A549 (cell line): Measurements from ENCODE around the gene MID1IP1. TPM values are rescaled to one million over a fixed set of nuclear protein-coding genes. Genes with fewer than 3 reads are reported as not detected.
A peak's percentile ranks its signal among the peaks of the same experiment; 100 is the strongest.

Experiments used
- ATAC-seq, 2 experiments: fragments of 200-7000 bp in 1 of 2; fragments of >200 bp in 1 of 2; cut with Nextera tagmentation in 1 of 2; cut with Tn5 transposase in 1 of 2; 3 replicates each; pipeline versions ENCODE4 v1.8.0 to v1.9.1; 2018 to 2020; ENCODE audit warnings: mild to moderate bottlenecking in 1 of 2, moderate library complexity in 1 of 2
- CTCF ChIA-PET: fragments of 300-600 bp; sonication (Branson Sonifier 250); formaldehyde crosslinking; extraction: SDS; loops from one replicate; lab custom pipeline; 2021; ENCODE audit warnings: antibody characterized with exemption, inconsistent platforms; lab: Yijun Ruan, JAX
- POLR2A ChIA-PET: fragments of 350-600 bp; formaldehyde crosslinking; extraction: SDS; loops from one replicate; lab custom pipeline; 2021; ENCODE audit warnings: antibody characterized with exemption, inconsistent platforms; lab: Yijun Ruan, JAX
- DNase-seq, 2 experiments: peaks; one replicate each; pipeline versions ENCODE4 v3.0.0 to v3.0.0-alpha.2; 2011 to 2016; ENCODE audit warnings: low read depth in 1 of 2, low spot score in 1 of 2
- FAIRE-seq: peaks from 2 replicates; lab custom pipeline; 2011; peaks lifted over from hg19 to GRCh38; lab: Jason Lieb, UNC
- H3K27ac ChIP-seq, 2 experiments: fragments of >200 bp; sonication (Bioruptor Twin); formaldehyde crosslinking; 3 replicates each; pipeline ENCODE4 v1.5.1; 2016 to 2017
- H3K4me1 ChIP-seq: fragments of >200 bp; sonication (Bioruptor Twin); formaldehyde crosslinking; 3 replicates; pipeline ENCODE4 v1.6.1; 2016
- H3K4me2 ChIP-seq: fragments of >200 bp; sonication (Bioruptor Twin); formaldehyde crosslinking; 3 replicates; pipeline ENCODE4 v1.6.1; 2016
- H3K4me3 ChIP-seq: fragments of >200 bp; sonication (Bioruptor Twin); formaldehyde crosslinking; 3 replicates; pipeline ENCODE4 v1.5.1; 2016
- H3K9me3 ChIP-seq: fragments of >200 bp; sonication (Bioruptor Twin); formaldehyde crosslinking; 3 replicates; pipeline ENCODE4 v1.6.1; 2016
- BHLHE40 ChIP-seq: IDR thresholded peaks from 2 replicates; pipeline ENCODE4 v1.6.1; 2012; ENCODE audit warnings: low read depth, low read length, inconsistent platforms
- CBX2 ChIP-seq: fragments of 200-600 bp; sonication (generic); IDR thresholded peaks from 2 replicates; pipeline ENCODE4 v1.6.1; 2016; ENCODE audit warnings: low read depth, mild to moderate bottlenecking, borderline replicate concordance
- CHD2 ChIP-seq: fragments of 150-350 bp; IDR thresholded peaks from 2 replicates; pipeline ENCODE4 v1.6.1; 2014; ENCODE audit warnings: low read length; ENCODE audit not compliant: partially characterized antibody
- EHF ChIP-seq: fragments of 250-450 bp; sonication (Bioruptor Pico); IDR thresholded peaks from 2 replicates; pipeline ENCODE4 v1.5.0; 2020; ENCODE audit warnings: mild to moderate bottlenecking
- ESRRA ChIP-seq: fragments of 150-350 bp; IDR thresholded peaks from 2 replicates; pipeline ENCODE4 v1.6.1; 2014; ENCODE audit warnings: mild to moderate bottlenecking, low read length, borderline replicate concordance
- FOSB ChIP-seq: fragments of 250-450 bp; sonication (Bioruptor Pico); IDR thresholded peaks from 2 replicates; pipeline ENCODE4 v1.5.0; 2020; ENCODE audit warnings: mild to moderate bottlenecking, moderate library complexity
- HOXB13 ChIP-seq: fragments of 250-450 bp; sonication (Bioruptor Pico); IDR thresholded peaks from 2 replicates; pipeline ENCODE4 v1.5.0; 2020; ENCODE audit warnings: low read depth, mild to moderate bottlenecking, moderate library complexity
- MAZ ChIP-seq: fragments of 150-350 bp; IDR thresholded peaks from 2 replicates; pipeline ENCODE4 v1.6.1; 2014; ENCODE audit warnings: antibody characterized with exemption, low read depth, low read length, borderline replicate concordance
- NFE2L2 ChIP-seq: fragments of 150-350 bp; conservative IDR thresholded peaks from 2 replicates; pipeline ENCODE4 v1.6.1; 2014; ENCODE audit warnings: low read length
- NR3C1 ChIP-seq: fragments of >200 bp; sonication (Bioruptor Twin); formaldehyde crosslinking; IDR thresholded peaks from 3 replicates; pipeline ENCODE4 v1.6.1; 2017
- RCOR1 ChIP-seq: fragments of 150-350 bp; IDR thresholded peaks from 2 replicates; pipeline ENCODE4 v1.6.1; 2014; ENCODE audit warnings: antibody characterized with exemption, low read length, low read depth
- SMC3 ChIP-seq: fragments of >200 bp; sonication (Bioruptor Twin); formaldehyde crosslinking; IDR thresholded peaks from 3 replicates; pipeline ENCODE4 v1.6.1; 2018; ENCODE audit warnings: inconsistent platforms
- TFCP2L1 ChIP-seq: fragments of 250-450 bp; sonication (Bioruptor Pico); IDR thresholded peaks from 2 replicates; pipeline ENCODE4 v1.5.0; 2021; ENCODE audit warnings: mild to moderate bottlenecking
- TP53 ChIP-seq: fragments of 250-450 bp; sonication (Bioruptor Pico); IDR thresholded peaks from 2 replicates; pipeline ENCODE4 v1.5.0; 2021; ENCODE audit warnings: mild to moderate bottlenecking, moderate library complexity
- ZC3H11A ChIP-seq: fragments of 450-650 bp; IDR thresholded peaks from 2 replicates; pipeline ENCODE4 v1.6.1; 2014; ENCODE audit warnings: antibody characterized with exemption, mild to moderate bottlenecking
- ZSCAN20 ChIP-seq: fragments of 250-450 bp; sonication (Bioruptor Pico); IDR thresholded peaks from 2 replicates; pipeline ENCODE4 v1.8.0; 2022; ENCODE audit warnings: mild to moderate bottlenecking, moderate library complexity
- WGBS: methylation state at CpG from one replicate; pipeline ENCODE4 v1.1.6; 2017; ENCODE audit errors: missing lambda C conversion rate; 5-methylcytosine and 5-hydroxymethylcytosine counted together
- polyA plus RNA-seq, 4 experiments: library from polyadenylated mRNA; depleted of rRNA in 3 of 4; stranded (reverse); fragments of >200 nt; fragmentation: RNase III in 1 of 4; extraction: RNeasy Plus Mini Kit Qiagen cat#74134 plus additional on column Dnase treatment in 1 of 4; gene quantifications; 2 replicates in 3 of 4; 3 replicates in 1 of 4; pipeline ENCODE4 v1.2.3, GENCODE V29; 2011 to 2017
- TF ChIP-seq, protein P1 (sequence below): fragments of >200 bp; sonication (Bioruptor Twin); formaldehyde crosslinking; IDR thresholded peaks from 3 replicates; pipeline ENCODE4 v1.5.1; 2016
- TF ChIP-seq, protein P2 (sequence below): IDR thresholded peaks from 2 replicates; pipeline ENCODE4 v1.6.1; 2012; ENCODE audit warnings: low read depth, borderline replicate concordance
- TF ChIP-seq, protein P3 (sequence below): fragments of 150-350 bp; IDR thresholded peaks from 2 replicates; pipeline ENCODE4 v1.6.1; 2014; ENCODE audit warnings: low read depth, mild to moderate bottlenecking, low read length

MID1IP1 gene
- polyA plus RNA-seq, 2 of the 4 experiments (the other 2 are of a cell fraction), result 40.1 to 56.5 TPM

DNA sequence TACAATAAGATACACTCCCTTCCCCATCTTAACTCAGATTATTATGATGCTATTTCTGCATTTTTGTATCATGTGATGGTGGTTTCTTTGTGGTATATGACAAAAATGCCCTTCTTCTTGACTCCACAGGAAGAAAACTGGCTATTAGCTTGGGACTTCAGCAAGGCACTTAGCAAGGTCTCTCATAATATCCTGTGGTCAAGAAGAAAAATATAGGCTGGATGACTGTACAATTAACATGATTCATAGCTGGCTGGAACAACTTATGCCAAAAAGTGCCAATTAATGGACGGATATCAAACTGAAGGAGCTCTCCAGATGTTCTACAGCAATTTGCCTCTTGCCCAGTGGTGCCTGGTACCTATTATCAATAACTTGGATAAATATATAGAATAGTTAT is 2.3 kb upstream of the MID1IP1 start (continued):
- TF ChIP-seq, protein P1, sequence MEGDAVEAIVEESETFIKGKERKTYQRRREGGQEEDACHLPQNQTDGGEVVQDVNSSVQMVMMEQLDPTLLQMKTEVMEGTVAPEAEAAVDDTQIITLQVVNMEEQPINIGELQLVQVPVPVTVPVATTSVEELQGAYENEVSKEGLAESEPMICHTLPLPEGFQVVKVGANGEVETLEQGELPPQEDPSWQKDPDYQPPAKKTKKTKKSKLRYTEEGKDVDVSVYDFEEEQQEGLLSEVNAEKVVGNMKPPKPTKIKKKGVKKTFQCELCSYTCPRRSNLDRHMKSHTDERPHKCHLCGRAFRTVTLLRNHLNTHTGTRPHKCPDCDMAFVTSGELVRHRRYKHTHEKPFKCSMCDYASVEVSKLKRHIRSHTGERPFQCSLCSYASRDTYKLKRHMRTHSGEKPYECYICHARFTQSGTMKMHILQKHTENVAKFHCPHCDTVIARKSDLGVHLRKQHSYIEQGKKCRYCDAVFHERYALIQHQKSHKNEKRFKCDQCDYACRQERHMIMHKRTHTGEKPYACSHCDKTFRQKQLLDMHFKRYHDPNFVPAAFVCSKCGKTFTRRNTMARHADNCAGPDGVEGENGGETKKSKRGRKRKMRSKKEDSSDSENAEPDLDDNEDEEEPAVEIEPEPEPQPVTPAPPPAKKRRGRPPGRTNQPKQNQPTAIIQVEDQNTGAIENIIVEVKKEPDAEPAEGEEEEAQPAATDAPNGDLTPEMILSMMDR, result no peak
- TF ChIP-seq TP53 (CRISPR knock-in tag) (no peak), NFE2L2 (no peak)
- TF ChIP-seq, protein P2, sequence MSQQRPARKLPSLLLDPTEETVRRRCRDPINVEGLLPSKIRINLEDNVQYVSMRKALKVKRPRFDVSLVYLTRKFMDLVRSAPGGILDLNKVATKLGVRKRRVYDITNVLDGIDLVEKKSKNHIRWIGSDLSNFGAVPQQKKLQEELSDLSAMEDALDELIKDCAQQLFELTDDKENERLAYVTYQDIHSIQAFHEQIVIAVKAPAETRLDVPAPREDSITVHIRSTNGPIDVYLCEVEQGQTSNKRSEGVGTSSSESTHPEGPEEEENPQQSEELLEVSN, result no peak

DNA sequence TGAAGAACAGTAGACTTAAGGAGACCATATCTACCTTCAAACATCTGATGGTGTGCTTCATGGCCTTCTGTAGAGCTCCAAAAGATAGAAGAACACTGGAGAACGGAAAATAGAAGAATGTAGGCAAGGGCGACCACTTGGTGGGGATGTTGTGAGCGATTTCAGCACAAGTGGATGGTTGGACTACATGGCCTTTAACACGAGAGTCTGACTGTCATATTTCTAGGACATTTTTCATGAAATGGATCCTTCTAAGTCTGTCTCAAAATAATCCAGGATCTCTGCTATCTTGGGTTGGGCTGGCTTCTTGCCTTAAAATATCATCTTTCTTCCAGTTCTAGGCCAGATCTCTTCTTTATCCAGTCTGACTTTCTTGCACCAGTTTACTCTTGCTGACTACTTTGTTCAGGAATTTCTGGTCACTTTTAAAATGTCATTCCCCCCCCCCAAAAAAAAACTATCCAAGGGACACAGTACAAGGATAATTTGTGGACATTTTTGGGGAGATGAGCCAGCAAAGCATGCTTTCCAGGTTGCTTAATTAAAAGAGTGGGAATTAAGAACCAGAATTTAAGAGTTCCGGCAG is 1.2 kb upstream of the MID1IP1 start:
- no peak for FAIRE-seq
- POLR2A ChIA-PET, result no interaction called here
- Histone ChIP-seq H3K4me1 (peaks cover 15% of the 10 kb centered on the region), H3K4me2 (no peak overlapping the region)
- TF ChIP-seq TFCP2L1 (CRISPR knock-in tag), result no peak
- no peak for TF ChIP-seq MAZ
- TF ChIP-seq, protein P1, result peak; percentile 13; the same call in 1 of the 3 replicates
- no peak for TF ChIP-seq HOXB13 (CRISPR knock-in tag)
- TF ChIP-seq BHLHE40, result no peak
- TF ChIP-seq, all 56 proteins: peak for 1
- WGBS, result 80% methylated on average over 5 of the region's 5 CpGs
- CTCF ChIA-PET, result no interaction called here
- Histone ChIP-seq H3K9me3 (no peaks in the 10 kb centered on the region), H3K4me3 (no peak overlapping the region), H3K27ac (peak overlapping the region in 1 of 2 experiments; percentile 100; a peak in 3 of 6 replicates)
- DNase-seq, result peak in 1 of 2 experiments; percentile 33
- no peak for ATAC-seq

DNA sequence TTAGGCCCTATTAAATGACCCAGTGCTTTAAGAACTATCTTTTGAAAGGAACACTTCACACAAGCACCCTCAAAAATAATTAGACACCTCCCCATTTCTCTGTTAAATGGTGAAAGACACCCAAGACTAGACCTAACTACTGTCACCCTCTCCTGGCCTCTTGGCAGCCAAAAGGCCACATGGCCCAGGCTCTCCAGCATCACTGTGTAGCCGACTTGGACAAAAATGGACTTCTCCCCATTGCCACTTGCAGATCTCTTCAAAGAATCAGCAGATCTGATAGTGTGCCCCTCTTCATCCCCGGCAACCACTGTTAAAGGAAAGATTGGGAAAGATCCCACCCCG is 2.0 kb downstream of the MID1IP1 start:
- TF ChIP-seq FOSB (CRISPR knock-in tag), result 0 out of 2 replicates have a peak, but pooled peaks have one; percentile 61
- TF ChIP-seq SMC3, result no peak
- no peak for TF ChIP-seq ESRRA
- TF ChIP-seq EHF (CRISPR knock-in tag), result peak; percentile 62; the same call in 1 of the 2 replicates
- TF ChIP-seq, all 56 proteins: peak for 2
- FAIRE-seq, result no peak
- Histone ChIP-seq H3K4me2 (peak overlapping the region; percentile 99), H3K4me1 (peaks cover 35% of the 10 kb centered on the region), H3K9me3 (no peaks in the 10 kb centered on the region), H3K4me3 (peak overlapping the region; percentile 78), H3K27ac (peak overlapping the region; percentile 98 to 100)
- no peak for DNase-seq
- peak; percentile 2 to 4; a peak in 5 of 6 replicates for ATAC-seq
- WGBS, result 5% methylated on average over 2 of the region's 3 CpGs
- POLR2A ChIA-PET, result interaction anchor here (0.6 to 1.4 kb wide), 6 partner anchors 14 to 1295 kb away, joined by 3 to 8 read pairs (median 4); partner anchors contain the start of gene BCOR
- CTCF ChIA-PET, result no interaction called here

DNA sequence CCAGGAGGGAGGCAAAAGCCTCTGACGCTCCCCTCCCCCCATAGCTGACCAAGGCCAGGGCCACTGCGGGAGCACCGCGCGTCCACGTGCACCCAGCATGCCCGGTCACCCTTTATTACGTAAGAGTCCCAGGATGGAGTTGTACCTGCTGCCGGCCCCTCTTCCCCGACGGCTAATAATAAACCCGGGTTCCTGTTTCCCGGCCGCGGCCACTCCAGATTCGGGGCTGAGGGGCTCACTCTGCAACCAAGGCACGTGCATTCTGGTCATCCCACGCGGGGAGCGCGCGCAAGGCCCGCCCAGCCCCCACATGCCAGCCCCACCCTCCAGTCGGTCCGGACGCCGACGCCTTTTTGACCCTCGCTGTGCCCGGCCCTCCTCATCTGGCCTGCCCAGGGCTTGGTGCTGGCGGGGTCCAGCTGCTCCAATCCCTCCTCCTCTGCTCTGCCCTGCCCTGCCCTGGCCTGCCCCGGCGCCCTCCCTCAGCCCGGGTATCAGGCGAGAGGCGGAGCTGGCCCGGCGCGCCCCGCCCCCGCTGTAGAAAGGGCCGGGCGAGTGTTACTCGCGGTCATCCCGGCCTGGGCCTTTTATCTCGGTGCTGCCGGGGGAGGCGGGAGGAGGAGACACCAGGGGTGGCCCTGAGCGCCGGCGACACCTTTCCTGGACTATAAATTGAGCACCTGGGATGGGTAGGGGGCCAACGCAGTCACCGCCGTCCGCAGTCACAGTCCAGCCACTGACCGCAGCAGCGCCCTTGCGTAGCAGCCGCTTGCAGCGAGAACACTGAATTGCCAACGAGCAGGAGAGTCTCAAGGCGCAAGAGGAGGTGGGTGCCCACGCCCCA is 2.6 kb downstream of the MID1IP1 start:
- H3K9me3 ChIP-seq, result no peaks in the 10 kb centered on the region
- H3K4me1 ChIP-seq, result peaks cover 36% of the 10 kb centered on the region
- 0% methylated on average over 3 of the region's 64 CpGs for WGBS
- peak; percentile 69 to 92 for DNase-seq
- no peak for FAIRE-seq
- peak overlapping the region; percentile 98 to 100 for H3K27ac ChIP-seq
- H3K4me3 ChIP-seq, result peak overlapping the region; percentile 78
- CTCF ChIA-PET, result no interaction called here
- POLR2A ChIA-PET, result interaction anchor here (0.6 to 1.5 kb wide), 11 partner anchors 13 to 1350 kb away, joined by 3 to 8 read pairs (median 4); partner anchors contain the start of gene BCOR
- H3K4me2 ChIP-seq, result peak overlapping the region; percentile 99
- peak; percentile 75 to 91 for ATAC-seq
- no peak for TF ChIP-seq NR3C1
- no peak for TF ChIP-seq ZC3H11A
- TF ChIP-seq ESRRA, result no peak
- TF ChIP-seq RCOR1, result no peak
- no peak for TF ChIP-seq CHD2
- peak; percentile 51; the same call in 1 of the 2 replicates for TF ChIP-seq TP53 (CRISPR knock-in tag)
- TF ChIP-seq ZSCAN20, result no peak
- TF ChIP-seq CBX2, result no peak
- TF ChIP-seq, protein P3, sequence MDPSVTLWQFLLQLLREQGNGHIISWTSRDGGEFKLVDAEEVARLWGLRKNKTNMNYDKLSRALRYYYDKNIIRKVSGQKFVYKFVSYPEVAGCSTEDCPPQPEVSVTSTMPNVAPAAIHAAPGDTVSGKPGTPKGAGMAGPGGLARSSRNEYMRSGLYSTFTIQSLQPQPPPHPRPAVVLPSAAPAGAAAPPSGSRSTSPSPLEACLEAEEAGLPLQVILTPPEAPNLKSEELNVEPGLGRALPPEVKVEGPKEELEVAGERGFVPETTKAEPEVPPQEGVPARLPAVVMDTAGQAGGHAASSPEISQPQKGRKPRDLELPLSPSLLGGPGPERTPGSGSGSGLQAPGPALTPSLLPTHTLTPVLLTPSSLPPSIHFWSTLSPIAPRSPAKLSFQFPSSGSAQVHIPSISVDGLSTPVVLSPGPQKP, result no peak
- TF ChIP-seq MAZ, result no peak
